ENCODE measurements around the gene SCUBE3. TPM values are rescaled to one million over a fixed set of nuclear protein-coding genes. Genes with fewer than 3 reads are reported as not detected.
A peak's percentile ranks its signal among the peaks of the same experiment; 100 is the strongest.

Gene SCUBE3
- total RNA-seq, 6 donors from 2014 or later = under 0.01 to 1.2 (median 0.48) TPM

DNA sequence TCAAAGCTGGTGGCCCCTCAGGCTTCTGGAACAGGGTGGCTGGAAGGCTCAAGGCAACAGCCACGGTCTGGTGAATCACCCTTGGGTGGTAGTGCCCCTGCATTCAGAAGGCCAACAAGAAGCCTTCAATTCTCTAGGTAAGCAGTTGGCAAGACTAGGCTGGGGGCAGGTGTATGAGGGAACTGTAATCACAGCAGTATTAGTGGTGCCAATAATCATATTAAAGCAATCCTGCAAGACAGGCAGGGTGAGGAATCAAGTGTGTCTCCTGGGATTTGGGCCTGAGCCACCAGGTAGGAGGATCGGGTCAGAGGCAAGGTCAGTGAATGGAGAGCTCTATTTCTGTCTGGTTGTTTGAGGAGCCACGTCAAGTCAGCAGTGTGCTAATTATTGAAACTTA is 24.9 kb upstream of the SCUBE3 start:
- ATAC-seq (ENCODE audit: low FRiP score in 2 of 2) = no peak
- WGBS, 2 donors = 70 to 76% methylated on average over 3 of the region's 3 CpGs

DNA sequence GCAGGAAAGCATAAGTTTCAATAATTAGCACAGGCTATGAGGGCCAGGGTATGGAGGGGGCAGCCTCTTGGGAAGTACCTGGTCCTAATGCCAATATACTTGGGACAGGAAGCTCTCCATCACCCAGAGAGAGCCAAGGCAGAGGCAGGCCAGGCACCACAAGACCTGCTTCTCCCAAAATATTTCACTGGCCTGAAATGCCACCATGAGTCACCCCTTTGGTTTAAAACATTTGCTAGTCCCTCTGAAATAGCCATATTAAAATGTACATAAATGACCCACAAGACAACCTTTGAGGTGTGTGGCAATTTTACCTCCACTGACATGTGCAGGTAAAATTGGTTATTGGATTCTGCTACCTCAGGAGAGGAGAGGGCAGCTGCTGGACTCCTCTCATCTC is 23.4 kb upstream of the SCUBE3 start:
- no peak for TF ChIP-seq EP300 (IDR thresholded peaks at IDR 0.05)
- TF ChIP-seq, protein P1, sequence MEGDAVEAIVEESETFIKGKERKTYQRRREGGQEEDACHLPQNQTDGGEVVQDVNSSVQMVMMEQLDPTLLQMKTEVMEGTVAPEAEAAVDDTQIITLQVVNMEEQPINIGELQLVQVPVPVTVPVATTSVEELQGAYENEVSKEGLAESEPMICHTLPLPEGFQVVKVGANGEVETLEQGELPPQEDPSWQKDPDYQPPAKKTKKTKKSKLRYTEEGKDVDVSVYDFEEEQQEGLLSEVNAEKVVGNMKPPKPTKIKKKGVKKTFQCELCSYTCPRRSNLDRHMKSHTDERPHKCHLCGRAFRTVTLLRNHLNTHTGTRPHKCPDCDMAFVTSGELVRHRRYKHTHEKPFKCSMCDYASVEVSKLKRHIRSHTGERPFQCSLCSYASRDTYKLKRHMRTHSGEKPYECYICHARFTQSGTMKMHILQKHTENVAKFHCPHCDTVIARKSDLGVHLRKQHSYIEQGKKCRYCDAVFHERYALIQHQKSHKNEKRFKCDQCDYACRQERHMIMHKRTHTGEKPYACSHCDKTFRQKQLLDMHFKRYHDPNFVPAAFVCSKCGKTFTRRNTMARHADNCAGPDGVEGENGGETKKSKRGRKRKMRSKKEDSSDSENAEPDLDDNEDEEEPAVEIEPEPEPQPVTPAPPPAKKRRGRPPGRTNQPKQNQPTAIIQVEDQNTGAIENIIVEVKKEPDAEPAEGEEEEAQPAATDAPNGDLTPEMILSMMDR (IDR thresholded peaks at IDR 0.05) = no peak
- no peak for TF ChIP-seq POLR2AphosphoS5 (IDR thresholded peaks at IDR 0.05)
- TF ChIP-seq POLR2A (IDR thresholded peaks at IDR 0.05) = no peak
- no peak overlapping the region for H3K27ac ChIP-seq
- no peaks in the 10 kb centered on the region for H3K9me3 ChIP-seq
- H3K4me3 ChIP-seq = no peak overlapping the region
- H3K36me3 ChIP-seq = no peaks in the 10 kb centered on the region
- no peak for ATAC-seq (ENCODE audit: low FRiP score in 2 of 2)
- peaks cover 6 to 12% (median 7%) of the 10 kb centered on the region in 4 donors for H3K4me1 ChIP-seq
- no peak for DNase-seq
- H3K27me3 ChIP-seq = no peaks in the 10 kb centered on the region

More for the DNA sequence above, 24.9 kb upstream of the SCUBE3 start:
- DNase-seq = no peak
- Histone ChIP-seq H3K27ac (no peak overlapping the region), H3K9me3 (no peaks in the 10 kb centered on the region), H3K36me3 (no peaks in the 10 kb centered on the region), H3K4me3 (no peak overlapping the region), H3K4me1 (peaks cover 6 to 17% (median 9%) of the 10 kb centered on the region in 4 donors), H3K27me3 (no peaks in the 10 kb centered on the region)
- TF ChIP-seq EP300 (IDR thresholded peaks at IDR 0.05) (no peak), POLR2AphosphoS5 (IDR thresholded peaks at IDR 0.05) (no peak), POLR2A (IDR thresholded peaks at IDR 0.05) (no peak)
- TF ChIP-seq, protein P1 (IDR thresholded peaks at IDR 0.05) = no peak

DNA sequence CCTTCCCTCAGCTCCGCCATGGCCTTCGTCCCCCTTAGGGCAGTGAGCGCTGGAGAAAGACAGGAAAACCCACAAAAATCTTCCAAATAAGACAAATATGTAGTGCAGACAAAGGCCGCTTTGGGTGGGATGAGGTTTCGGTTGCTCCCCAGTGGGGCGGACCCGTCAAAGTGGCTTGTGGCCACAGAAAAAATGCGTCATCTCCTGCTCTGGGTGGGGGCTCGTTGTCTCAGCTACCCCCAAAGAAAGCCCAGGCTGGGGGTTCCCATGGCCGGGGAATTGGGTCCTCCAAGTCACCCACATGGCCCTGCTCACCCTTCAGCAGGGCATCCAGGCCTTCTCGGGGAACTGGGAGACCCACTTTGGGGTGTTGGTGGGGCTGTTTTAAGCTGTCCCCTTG is 21.9 kb upstream of the SCUBE3 start:
- no peak for DNase-seq
- H3K36me3 ChIP-seq = no peaks in the 10 kb centered on the region
- no peak for ATAC-seq (ENCODE audit: low FRiP score in 2 of 2)
- no peak overlapping the region for H3K4me3 ChIP-seq
- H3K9me3 ChIP-seq = no peaks in the 10 kb centered on the region
- no peaks in the 10 kb centered on the region for H3K27me3 ChIP-seq
- H3K4me1 ChIP-seq = no peaks in the 10 kb centered on the region
- WGBS, 2 donors = 85 to 92% methylated on average over 11 of the region's 11 CpGs
- no peak overlapping the region for H3K27ac ChIP-seq
- TF ChIP-seq EP300 (IDR thresholded peaks at IDR 0.05) (no peak), POLR2AphosphoS5 (IDR thresholded peaks at IDR 0.05) (no peak)
- TF ChIP-seq, protein P1 (IDR thresholded peaks at IDR 0.05) = no peak

DNA sequence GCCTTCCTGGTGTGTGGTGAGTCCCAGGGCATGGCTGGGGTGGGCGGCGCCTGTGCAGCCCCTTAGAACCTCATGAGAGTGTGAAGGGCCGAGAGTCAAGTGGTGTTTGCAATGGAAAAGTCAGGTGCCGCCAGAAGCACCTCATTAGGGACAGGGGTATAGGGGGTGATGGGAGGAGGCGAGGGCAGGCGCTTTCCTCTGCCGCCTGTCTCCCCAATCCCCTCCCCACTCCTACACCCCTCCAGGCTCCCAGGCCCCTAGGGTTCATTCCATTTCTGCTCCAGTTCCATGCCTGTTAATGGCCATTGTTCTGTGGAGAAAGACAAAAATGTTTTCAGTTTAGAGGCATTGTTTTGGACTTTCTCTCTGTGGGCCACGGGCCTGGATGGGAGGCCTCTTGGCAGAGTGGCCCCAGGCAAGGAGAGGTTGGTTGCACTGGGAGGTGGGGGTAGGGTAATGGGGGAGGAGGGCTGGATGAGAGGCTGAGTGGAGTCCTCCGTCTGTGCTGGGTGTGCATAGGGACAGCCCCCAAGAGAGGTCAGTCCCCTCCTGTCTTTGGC is 21.4 kb upstream of the SCUBE3 start:
- H3K9me3 ChIP-seq = no peaks in the 10 kb centered on the region
- WGBS, 2 donors = 85 to 93% methylated on average over 7 to 9 of the region's 9 CpGs
- no peaks in the 10 kb centered on the region for H3K27me3 ChIP-seq

More for the DNA sequence above, 21.4 kb upstream of the SCUBE3 start:
- H3K4me1 ChIP-seq = no peaks in the 10 kb centered on the region
- TF ChIP-seq, protein P1 (IDR thresholded peaks at IDR 0.05) = no peak
- TF ChIP-seq POLR2AphosphoS5 (IDR thresholded peaks at IDR 0.05) = no peak
- TF ChIP-seq POLR2A (IDR thresholded peaks at IDR 0.05) = no peak
- no peak for TF ChIP-seq EP300 (IDR thresholded peaks at IDR 0.05)
- H3K36me3 ChIP-seq = no peaks in the 10 kb centered on the region
- peak in 1 of 2 donors; percentile 59 for DNase-seq
- no peak overlapping the region for H3K27ac ChIP-seq
- no peak for ATAC-seq (ENCODE audit: low FRiP score in 2 of 2)
- no peak overlapping the region for H3K4me3 ChIP-seq
